Tibial nerve (tissue), 4 donors: ENCODE measurements around the gene CCDC122. TPM values are rescaled to one million over a fixed set of nuclear protein-coding genes. Genes with fewer than 3 reads are reported as not detected.
A peak's percentile ranks its signal among the peaks of the same experiment; 100 is the strongest.

Experiments
- DNase-seq, 2 donors: peaks; one replicate each; pipeline ENCODE4 v3.0.0-alpha.2; 2019; ENCODE audit warnings: low spot score in 2 of 2
- H3K27ac ChIP-seq, 4 donors: fragments of 200-600 bp; sonication (generic) in 3 of 4; one replicate each; pipeline ENCODE4 v1.5.1; 2017 to 2019; ENCODE audit warnings: mild to moderate bottlenecking in 1 of 4
- H3K27me3 ChIP-seq, 2 donors: fragments of 200-600 bp; sonication (generic) in 1 of 2; one replicate each; pipeline versions ENCODE4 v1.5.1 to v1.6.0; 2017 to 2019
- H3K36me3 ChIP-seq, 3 donors: fragments of 200-600 bp; sonication (generic); one replicate each; pipeline ENCODE4 v1.5.1; 2018 to 2019
- H3K4me1 ChIP-seq, 4 donors: fragments of 200-600 bp; sonication (generic) in 3 of 4; one replicate each; pipeline ENCODE4 v1.5.1; 2017 to 2019
- H3K4me3 ChIP-seq, 4 donors: fragments of 200-600 bp; sonication (generic) in 3 of 4; one replicate each; pipeline ENCODE4 v1.5.1; 2017 to 2019; ENCODE audit warnings: mild to moderate bottlenecking in 1 of 4, moderate library complexity in 1 of 4
- H3K9me3 ChIP-seq, 4 donors: fragments of 200-600 bp; sonication (generic) in 3 of 4; one replicate each; pipeline ENCODE4 v1.5.1; 2017 to 2019
- EP300 ChIP-seq, 2 donors: sonication (generic); formaldehyde crosslinking; IDR thresholded peaks; one replicate each; pipeline ENCODE4 v1.6.1; 2017; ENCODE audit warnings: antibody characterized with exemption in 2 of 2, mild to moderate bottlenecking in 1 of 2
- POLR2A ChIP-seq, 2 donors: fragments of 450-650 bp; IDR thresholded peaks; one replicate each; pipeline ENCODE4 v1.6.1; 2017; ENCODE audit warnings: antibody characterized with exemption in 2 of 2, mild to moderate bottlenecking in 2 of 2, moderate library complexity in 2 of 2
- WGBS, 2 donors: methylation state at CpG; one replicate each; pipeline ENCODE4 v1.1.5; 2018; 5-methylcytosine and 5-hydroxymethylcytosine counted together
- total RNA-seq, 4 donors: library from RNA; depleted of rRNA; stranded (reverse); fragments of >200 nt; gene quantifications; one replicate each; pipeline ENCODE4 v1.1.0, GENCODE V29; 2016
- TF ChIP-seq, protein P1 (sequence below), 5 experiments: fragments of 200-600 bp in 3 of 5; fragments of 450-650 bp in 2 of 5; sonication (generic) in 3 of 5; IDR thresholded peaks; one replicate each; pipeline ENCODE4 v1.5.1; 2016 to 2019; ENCODE audit warnings: antibody characterized with exemption in 5 of 5, mild to moderate bottlenecking in 3 of 5, moderate library complexity in 2 of 5

CCDC122 gene
- total RNA-seq, 4 donors from 2014 or later, result 1.0 to 5.7 (median 2.5) TPM

DNA sequence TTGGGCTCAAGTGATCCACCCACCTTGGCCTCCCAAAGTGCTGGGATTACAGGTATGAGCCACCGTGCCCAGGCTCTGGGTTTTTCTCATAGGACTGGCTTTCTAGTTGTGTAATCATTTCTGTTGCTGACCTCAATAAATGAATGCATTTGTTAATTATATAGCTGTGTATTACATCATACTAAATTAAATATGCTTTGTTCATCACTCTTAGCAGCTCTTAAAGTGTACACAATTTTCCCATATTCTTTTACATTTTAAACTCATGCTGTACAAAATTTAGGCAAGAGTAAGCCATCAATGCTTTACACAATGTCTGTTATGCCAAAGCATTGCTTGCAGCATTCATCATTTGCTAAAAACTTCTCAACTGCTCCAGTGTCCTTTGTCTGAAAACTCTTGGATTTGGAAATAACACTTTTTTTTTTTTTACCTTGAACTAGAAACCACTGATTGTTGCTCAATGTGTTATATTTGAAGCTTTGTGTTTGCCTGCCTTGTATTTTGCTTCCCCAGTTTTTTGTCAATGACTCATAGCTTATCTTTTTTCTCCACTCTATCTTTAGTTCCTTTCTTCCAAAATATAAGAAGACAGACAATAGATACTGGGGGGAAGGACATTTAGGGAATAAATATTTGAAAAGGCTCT lies 31.4 kb downstream of the CCDC122 start:
- no peak for DNase-seq
- H3K27me3 ChIP-seq, result no peaks in the 10 kb centered on the region
- no peak overlapping the region for H3K4me3 ChIP-seq
- H3K9me3 ChIP-seq, result peaks cover 0 to 37% (median 9%) of the 10 kb centered on the region in 4 donors
- H3K4me1 ChIP-seq, result peaks cover 0 to 14% (median 6%) of the 10 kb centered on the region in 4 donors
- TF ChIP-seq, protein P1, sequence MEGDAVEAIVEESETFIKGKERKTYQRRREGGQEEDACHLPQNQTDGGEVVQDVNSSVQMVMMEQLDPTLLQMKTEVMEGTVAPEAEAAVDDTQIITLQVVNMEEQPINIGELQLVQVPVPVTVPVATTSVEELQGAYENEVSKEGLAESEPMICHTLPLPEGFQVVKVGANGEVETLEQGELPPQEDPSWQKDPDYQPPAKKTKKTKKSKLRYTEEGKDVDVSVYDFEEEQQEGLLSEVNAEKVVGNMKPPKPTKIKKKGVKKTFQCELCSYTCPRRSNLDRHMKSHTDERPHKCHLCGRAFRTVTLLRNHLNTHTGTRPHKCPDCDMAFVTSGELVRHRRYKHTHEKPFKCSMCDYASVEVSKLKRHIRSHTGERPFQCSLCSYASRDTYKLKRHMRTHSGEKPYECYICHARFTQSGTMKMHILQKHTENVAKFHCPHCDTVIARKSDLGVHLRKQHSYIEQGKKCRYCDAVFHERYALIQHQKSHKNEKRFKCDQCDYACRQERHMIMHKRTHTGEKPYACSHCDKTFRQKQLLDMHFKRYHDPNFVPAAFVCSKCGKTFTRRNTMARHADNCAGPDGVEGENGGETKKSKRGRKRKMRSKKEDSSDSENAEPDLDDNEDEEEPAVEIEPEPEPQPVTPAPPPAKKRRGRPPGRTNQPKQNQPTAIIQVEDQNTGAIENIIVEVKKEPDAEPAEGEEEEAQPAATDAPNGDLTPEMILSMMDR (IDR thresholded peaks at IDR 0.05), result no peak
- TF ChIP-seq POLR2A (IDR thresholded peaks at IDR 0.05) (no peak), EP300 (IDR thresholded peaks at IDR 0.05) (no peak)
- peaks cover 0 to 21% (median 0%) of the 10 kb centered on the region in 3 donors for H3K36me3 ChIP-seq
- H3K27ac ChIP-seq, result peak overlapping the region in 1 of 4 donors; percentile 33
- 48 to 53% methylated on average over 1 of the region's 1 CpG for WGBS, 2 donors

DNA sequence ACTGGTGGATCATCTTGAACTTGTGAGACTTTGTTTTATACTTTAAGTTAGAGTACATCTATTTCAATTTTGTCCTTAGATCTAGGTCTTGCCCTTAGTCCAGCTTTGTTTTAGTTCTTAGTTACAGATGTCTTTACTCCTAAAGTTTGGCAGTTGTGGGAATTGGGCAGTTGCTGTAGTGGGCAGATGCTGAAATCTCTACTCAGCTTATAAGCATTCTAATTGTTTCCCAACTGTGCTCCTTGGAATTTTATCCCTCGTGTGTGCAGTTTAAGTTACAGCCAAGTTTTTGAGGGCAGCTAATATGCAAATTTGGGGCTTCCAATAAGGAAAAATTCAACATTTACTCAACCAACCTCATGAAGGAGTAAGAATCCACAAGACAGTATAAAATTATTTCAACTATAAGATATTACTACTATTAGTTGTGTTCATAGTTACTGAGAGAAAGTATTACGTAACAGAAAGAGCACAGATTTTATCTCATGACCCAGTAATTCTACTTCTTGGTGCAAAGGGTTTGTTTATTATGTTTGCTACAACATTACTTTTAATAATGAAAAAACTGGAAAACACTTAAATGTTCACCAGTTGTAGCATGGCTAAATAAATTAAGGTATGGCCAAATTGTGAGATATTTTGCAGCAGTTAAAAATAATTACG lies 32.9 kb downstream of the CCDC122 start:
- Histone ChIP-seq H3K36me3 (peaks cover 0 to 12% (median 0%) of the 10 kb centered on the region in 3 donors), H3K9me3 (peaks cover 0 to 22% (median 7%) of the 10 kb centered on the region in 4 donors), H3K4me3 (no peak overlapping the region), H3K4me1 (peaks cover 0 to 14% (median 6%) of the 10 kb centered on the region in 4 donors), H3K27ac (no peak overlapping the region), H3K27me3 (no peaks in the 10 kb centered on the region)
- WGBS, 2 donors, result 68 to 76% methylated on average over 3 of the region's 3 CpGs
- TF ChIP-seq POLR2A (IDR thresholded peaks at IDR 0.05) (no peak), EP300 (IDR thresholded peaks at IDR 0.05) (no peak)
- TF ChIP-seq, protein P1 (IDR thresholded peaks at IDR 0.05), result no peak
- no peak for DNase-seq

DNA sequence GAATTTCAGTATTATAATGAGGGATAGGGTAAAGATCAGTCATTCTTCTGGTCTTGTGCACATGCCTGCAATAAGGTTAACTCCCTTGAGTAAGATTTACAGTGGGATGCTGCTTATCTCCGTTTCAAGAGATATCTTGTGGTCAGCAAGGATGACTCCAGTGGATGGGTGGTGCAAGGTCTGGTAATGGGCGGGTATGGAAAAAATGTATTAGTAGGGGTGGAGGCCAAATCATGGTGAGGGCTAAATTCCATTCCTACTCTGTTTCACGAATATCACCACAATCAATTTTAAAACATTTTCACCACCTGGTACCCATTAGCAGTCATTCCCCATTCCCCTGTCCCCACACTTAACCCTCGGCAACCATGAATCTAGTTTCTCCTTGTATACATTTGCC lies 40.6 kb downstream of the CCDC122 start:
- Histone ChIP-seq H3K4me3 (no peak overlapping the region), H3K9me3 (no peaks in the 10 kb centered on the region), H3K27ac (no peak overlapping the region), H3K27me3 (no peaks in the 10 kb centered on the region), H3K4me1 (no peaks in the 10 kb centered on the region), H3K36me3 (no peaks in the 10 kb centered on the region)
- 67 to 74% methylated on average over 4 of the region's 4 CpGs for WGBS, 2 donors
- no peak for DNase-seq
- TF ChIP-seq, protein P1 (IDR thresholded peaks at IDR 0.05), result no peak

DNA sequence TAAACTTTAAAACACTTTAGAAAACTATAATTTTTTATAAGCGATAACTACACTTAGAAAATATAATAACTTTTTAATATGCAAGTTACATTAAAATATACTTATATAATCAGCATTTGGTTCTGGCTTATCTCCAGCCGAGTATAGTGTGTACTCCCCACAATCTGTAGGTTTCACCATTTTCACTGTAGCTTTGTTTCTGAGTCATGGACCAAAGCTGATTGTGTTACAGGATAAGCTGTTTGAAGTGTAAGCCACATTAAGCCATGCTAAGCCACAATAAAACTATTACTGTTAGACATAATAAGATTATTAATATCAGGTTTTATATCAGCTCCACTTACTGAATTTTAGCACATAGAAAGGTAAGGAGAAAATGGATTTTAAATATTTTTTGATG lies 43.8 kb downstream of the CCDC122 start:
- DNase-seq, result no peak
- H3K4me1 ChIP-seq, result no peaks in the 10 kb centered on the region
- WGBS, 2 donors, result 86 to 94% methylated on average over 2 of the region's 2 CpGs
- no peak overlapping the region for H3K4me3 ChIP-seq
- TF ChIP-seq, protein P1 (IDR thresholded peaks at IDR 0.05), result no peak
- TF ChIP-seq POLR2A (IDR thresholded peaks at IDR 0.05) (no peak), EP300 (IDR thresholded peaks at IDR 0.05) (no peak)
- H3K36me3 ChIP-seq, result no peaks in the 10 kb centered on the region
- no peaks in the 10 kb centered on the region for H3K27me3 ChIP-seq
- no peak overlapping the region for H3K27ac ChIP-seq
- no peaks in the 10 kb centered on the region for H3K9me3 ChIP-seq

DNA sequence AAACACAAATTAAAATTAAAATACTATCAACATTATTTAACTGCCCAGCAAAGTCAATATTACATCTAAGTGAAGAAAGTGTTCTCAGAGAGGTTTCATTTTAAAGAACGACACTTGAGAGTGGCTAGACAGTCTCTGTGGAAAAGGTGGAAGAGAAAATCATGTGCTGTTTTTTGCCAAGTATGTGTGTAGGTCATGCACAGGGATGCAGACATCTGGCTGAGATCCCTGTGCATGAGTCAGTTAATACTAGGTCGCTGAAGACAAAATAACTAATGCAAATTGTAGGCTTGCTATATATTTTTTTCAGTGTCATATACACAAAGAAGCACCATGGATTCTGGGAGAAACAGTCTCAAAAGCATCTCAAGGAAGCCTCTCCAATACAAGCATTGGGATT lies 48.5 kb downstream of the CCDC122 start:
- Histone ChIP-seq H3K36me3 (no peaks in the 10 kb centered on the region), H3K27me3 (no peaks in the 10 kb centered on the region), H3K27ac (no peak overlapping the region), H3K4me1 (no peaks in the 10 kb centered on the region), H3K4me3 (no peak overlapping the region), H3K9me3 (no peaks in the 10 kb centered on the region)
- 53 to 56% methylated on average over 2 of the region's 2 CpGs for WGBS, 2 donors
- TF ChIP-seq EP300 (IDR thresholded peaks at IDR 0.05) (no peak), POLR2A (IDR thresholded peaks at IDR 0.05) (no peak)
- TF ChIP-seq, protein P1 (IDR thresholded peaks at IDR 0.05), result no peak
- no peak for DNase-seq
